ENCODE measurements around the gene PLRG1. TPM values are rescaled to one million over a fixed set of nuclear protein-coding genes. Genes with fewer than 3 reads are reported as not detected.

The PLRG1 gene
- total and polyA plus RNA-seq, 2 of the 8 experiments (the other 6 are each of a cell fraction or from before 2014, with no cell fraction given), result 63.5 to 108 TPM

- Histone ChIP-seq H4K5ac (ENCODE audit: insufficient read length, low read depth, low read length) (no peak overlapping the region), H3K4ac (replicated peaks; ENCODE audit: insufficient read length, low read depth, low read length) (no peak overlapping the region), H3K4me1 (replicated peaks in 1 of 4; ENCODE audit: control insufficient read depth in 3 of 4, insufficient read depth in 4 of 4, low read length in 3 of 4) (no peaks in the 10 kb centered on the region), H4K20me1 (replicated peaks in 1 of 2; ENCODE audit: control insufficient read depth in 1 of 2, insufficient read depth in 2 of 2, low read length in 2 of 2) (no peaks in the 10 kb centered on the region), H3K9me3 (ENCODE audit: insufficient read depth in 2 of 2, low read depth in 1 of 2, low read length in 1 of 2) (no peaks in the 10 kb centered on the region), H2BK5ac (ENCODE audit: low read depth, low read length) (no peak overlapping the region), H4K8ac (ENCODE audit: extremely low read depth, insufficient read depth, low read length) (no peak overlapping the region), H2BK120ac (replicated peaks; ENCODE audit: low read depth, low read length) (no peak overlapping the region), H4K91ac (replicated peaks; ENCODE audit: insufficient read length, low read length) (no peak overlapping the region), H3K9ac (replicated peaks in 1 of 4; ENCODE audit: extremely low read depth in 1 of 4, low read depth in 3 of 4, low read length in 3 of 4) (no peak overlapping the region), H3K27ac (ENCODE audit: low read depth, low read length) (no peak overlapping the region), H3K23me2 (ENCODE audit: low read depth, low read length) (no peaks in the 10 kb centered on the region), H3K23ac (ENCODE audit: insufficient read length) (no peak overlapping the region), H2BK12ac (ENCODE audit: low read depth, low read length) (no peak overlapping the region), H3K27me3 (replicated peaks in 1 of 4; ENCODE audit: control insufficient read depth in 3 of 4, extremely low read depth in 1 of 4, insufficient read depth in 3 of 4, low read length in 3 of 4) (no peaks in the 10 kb centered on the region), H2BK15ac (ENCODE audit: low read length) (no peak overlapping the region), H3K4me2 (ENCODE audit: insufficient read depth in 1 of 2, low read depth in 2 of 2, low read length in 2 of 2) (no peak overlapping the region), H3K79me1 (ENCODE audit: low read depth, low read length) (no peaks in the 10 kb centered on the region), H2BK20ac (ENCODE audit: low read length) (no peak overlapping the region), H3K79me2 (ENCODE audit: control insufficient read depth in 1 of 2, insufficient read depth in 2 of 2, low read length in 2 of 2) (no peaks in the 10 kb centered on the region), H3K36me3 (ENCODE audit: control insufficient read depth in 2 of 4, insufficient read depth in 4 of 4, low read length in 3 of 4) (no peaks in the 10 kb centered on the region), H2AFZ (ENCODE audit: low read length) (no peak overlapping the region), H2AK5ac (ENCODE audit: low read depth, low read length) (no peak overlapping the region), H3K18ac (ENCODE audit: extremely low read depth, low read length) (no peak overlapping the region), H3K14ac (ENCODE audit: insufficient read length) (no peak overlapping the region), H3K4me3 (ENCODE audit: extremely low read depth in 1 of 4, insufficient read depth in 2 of 4, low read depth in 3 of 4, low read length in 4 of 4) (no peak overlapping the region), H3K56ac (replicated peaks; ENCODE audit: insufficient read length, low read depth, low read length) (no peak overlapping the region)
- ChIA-PET POLR2A (ENCODE audit: partially characterized antibody) (no interaction called here), CTCF (ENCODE audit: partially characterized antibody) (interaction anchor here (1.8 to 2.9 kb wide), 2 partner anchors 14 to 39 kb away, joined by 7 to 13 read pairs; no protein-coding TSS in a partner anchor)
- TF ChIP-seq BCL11A (IDR thresholded peaks at IDR 0.05; ENCODE audit: low read depth in 2 of 2, low read length in 2 of 2) (no peak), PHF8 (conservative IDR thresholded peaks at IDR 0.05; ENCODE audit: low read depth, low read length) (no peak), SRF (IDR thresholded peaks at IDR 0.05; ENCODE audit: low read depth, low read length) (no peak), ATF3 (IDR thresholded peaks at IDR 0.05; ENCODE audit: insufficient read depth, low read depth, low read length) (no peak), POLR2AphosphoS5 (IDR thresholded peaks at IDR 0.05; ENCODE audit: low read depth, low read length) (no peak), KDM4A (IDR thresholded peaks at IDR 0.05; ENCODE audit: low read depth, low read length, severe bottlenecking) (no peak), RNF2 (IDR thresholded peaks at IDR 0.05; ENCODE audit: borderline replicate concordance, low read depth, low read length, missing control alignments, poor library complexity, severe bottlenecking) (no peak), SP2 (IDR thresholded peaks at IDR 0.05; ENCODE audit: low read length) (no peak), MAX (IDR thresholded peaks at IDR 0.05) (no peak)
- DNase-seq (ENCODE audit: low read depth in 1 of 2, low spot score in 2 of 2) (no peak), FAIRE-seq (no peak)
These were observed 29.7 kb upstream of the PLRG1 start for GRCh38 chr4:154579927-154580326.

Data from H1 (cell line).